ENCODE measurements around the gene PRIMA1.

DNA sequence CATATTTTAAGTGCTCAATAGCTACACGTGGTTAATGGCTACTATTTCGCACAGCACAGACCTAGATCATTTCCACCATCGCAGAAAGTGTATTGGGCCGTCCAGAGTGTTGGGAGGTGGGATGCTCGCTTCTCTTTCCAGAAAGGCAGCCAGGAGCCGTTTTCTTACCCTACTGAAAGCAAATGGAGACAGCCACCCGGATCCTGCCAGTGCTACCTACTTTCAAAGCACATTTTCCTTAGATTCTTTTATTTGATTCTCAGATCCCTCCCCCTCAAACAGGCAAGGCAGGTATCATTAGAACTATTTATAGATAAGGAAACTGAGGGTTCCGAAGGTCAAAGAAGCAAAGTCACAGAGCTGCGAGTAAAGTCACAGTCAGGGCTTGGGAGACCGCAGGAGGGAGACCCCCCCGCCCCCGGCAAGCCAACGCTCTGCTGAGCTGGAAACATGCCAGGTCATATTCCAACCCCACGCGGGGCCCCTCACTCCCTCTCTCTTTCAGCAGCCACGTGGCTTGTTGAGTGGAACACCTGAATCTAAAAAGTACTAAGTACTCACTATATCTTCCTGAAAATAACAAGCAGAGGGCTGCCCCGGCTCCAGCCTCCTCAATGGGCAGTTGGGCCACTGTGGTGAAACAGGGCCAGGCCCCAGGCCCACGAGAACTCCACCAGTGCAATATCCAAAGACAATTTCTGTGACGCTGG is 36.2 kb downstream of the PRIMA1 start:
- TF ChIP-seq, protein P1, sequence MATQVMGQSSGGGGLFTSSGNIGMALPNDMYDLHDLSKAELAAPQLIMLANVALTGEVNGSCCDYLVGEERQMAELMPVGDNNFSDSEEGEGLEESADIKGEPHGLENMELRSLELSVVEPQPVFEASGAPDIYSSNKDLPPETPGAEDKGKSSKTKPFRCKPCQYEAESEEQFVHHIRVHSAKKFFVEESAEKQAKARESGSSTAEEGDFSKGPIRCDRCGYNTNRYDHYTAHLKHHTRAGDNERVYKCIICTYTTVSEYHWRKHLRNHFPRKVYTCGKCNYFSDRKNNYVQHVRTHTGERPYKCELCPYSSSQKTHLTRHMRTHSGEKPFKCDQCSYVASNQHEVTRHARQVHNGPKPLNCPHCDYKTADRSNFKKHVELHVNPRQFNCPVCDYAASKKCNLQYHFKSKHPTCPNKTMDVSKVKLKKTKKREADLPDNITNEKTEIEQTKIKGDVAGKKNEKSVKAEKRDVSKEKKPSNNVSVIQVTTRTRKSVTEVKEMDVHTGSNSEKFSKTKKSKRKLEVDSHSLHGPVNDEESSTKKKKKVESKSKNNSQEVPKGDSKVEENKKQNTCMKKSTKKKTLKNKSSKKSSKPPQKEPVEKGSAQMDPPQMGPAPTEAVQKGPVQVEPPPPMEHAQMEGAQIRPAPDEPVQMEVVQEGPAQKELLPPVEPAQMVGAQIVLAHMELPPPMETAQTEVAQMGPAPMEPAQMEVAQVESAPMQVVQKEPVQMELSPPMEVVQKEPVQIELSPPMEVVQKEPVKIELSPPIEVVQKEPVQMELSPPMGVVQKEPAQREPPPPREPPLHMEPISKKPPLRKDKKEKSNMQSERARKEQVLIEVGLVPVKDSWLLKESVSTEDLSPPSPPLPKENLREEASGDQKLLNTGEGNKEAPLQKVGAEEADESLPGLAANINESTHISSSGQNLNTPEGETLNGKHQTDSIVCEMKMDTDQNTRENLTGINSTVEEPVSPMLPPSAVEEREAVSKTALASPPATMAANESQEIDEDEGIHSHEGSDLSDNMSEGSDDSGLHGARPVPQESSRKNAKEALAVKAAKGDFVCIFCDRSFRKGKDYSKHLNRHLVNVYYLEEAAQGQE (IDR thresholded peaks at IDR 0.05; ENCODE audit: low read depth, low read length), result no peak
- TF ChIP-seq USF1 (IDR thresholded peaks at IDR 0.05; ENCODE audit: borderline replicate concordance, low read depth) (no peak), POLR2AphosphoS5 (IDR thresholded peaks at IDR 0.05; ENCODE audit: low read depth, low read length) (no peak), USF2 (IDR thresholded peaks at IDR 0.05; ENCODE audit: borderline replicate concordance, low read depth, low read length) (no peak), EZH2phosphoT487 (IDR thresholded peaks at IDR 0.05; ENCODE audit: borderline replicate concordance, low read depth) (no peak), GATA2 (CRISPR knock-in tag; IDR thresholded peaks at IDR 0.05) (no peak)
- TF ChIP-seq, protein P2, sequence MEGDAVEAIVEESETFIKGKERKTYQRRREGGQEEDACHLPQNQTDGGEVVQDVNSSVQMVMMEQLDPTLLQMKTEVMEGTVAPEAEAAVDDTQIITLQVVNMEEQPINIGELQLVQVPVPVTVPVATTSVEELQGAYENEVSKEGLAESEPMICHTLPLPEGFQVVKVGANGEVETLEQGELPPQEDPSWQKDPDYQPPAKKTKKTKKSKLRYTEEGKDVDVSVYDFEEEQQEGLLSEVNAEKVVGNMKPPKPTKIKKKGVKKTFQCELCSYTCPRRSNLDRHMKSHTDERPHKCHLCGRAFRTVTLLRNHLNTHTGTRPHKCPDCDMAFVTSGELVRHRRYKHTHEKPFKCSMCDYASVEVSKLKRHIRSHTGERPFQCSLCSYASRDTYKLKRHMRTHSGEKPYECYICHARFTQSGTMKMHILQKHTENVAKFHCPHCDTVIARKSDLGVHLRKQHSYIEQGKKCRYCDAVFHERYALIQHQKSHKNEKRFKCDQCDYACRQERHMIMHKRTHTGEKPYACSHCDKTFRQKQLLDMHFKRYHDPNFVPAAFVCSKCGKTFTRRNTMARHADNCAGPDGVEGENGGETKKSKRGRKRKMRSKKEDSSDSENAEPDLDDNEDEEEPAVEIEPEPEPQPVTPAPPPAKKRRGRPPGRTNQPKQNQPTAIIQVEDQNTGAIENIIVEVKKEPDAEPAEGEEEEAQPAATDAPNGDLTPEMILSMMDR (IDR thresholded peaks at IDR 0.05), result no peak
- TF ChIP-seq, protein P3, sequence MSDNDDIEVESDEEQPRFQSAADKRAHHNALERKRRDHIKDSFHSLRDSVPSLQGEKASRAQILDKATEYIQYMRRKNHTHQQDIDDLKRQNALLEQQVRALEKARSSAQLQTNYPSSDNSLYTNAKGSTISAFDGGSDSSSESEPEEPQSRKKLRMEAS (IDR thresholded peaks at IDR 0.05; ENCODE audit: low read depth), result no peak

Measured in SK-N-SH (cell line).